Left lobe of liver (tissue), 2 donors: ENCODE results near the gene TNFRSF12A. TPM values are rescaled to one million over a fixed set of nuclear protein-coding genes. Genes with fewer than 3 reads are reported as not detected.
"Not testable (repeated sequence)": the region's sequence is repeated elsewhere in the genome, so short reads cannot be mapped to it uniquely, and the experiment has no call there.

Experiments
- ATAC-seq: fragments of 200-7000 bp; cut with Tn5 transposase; one replicate; pipeline ENCODE4 v1.9.1; 2020; ENCODE audit warnings: mild to moderate bottlenecking, moderate library complexity
- DNase-seq: peaks from one replicate; pipeline ENCODE4 v3.0.0-alpha.2; 2020; ENCODE audit warnings: low spot score
- total RNA-seq: library from RNA; stranded (reverse); gene quantifications from one replicate; pipeline ENCODE4 v1.2.1, GENCODE V29; 2021
- donor health status: DM: no; HTN: no; CAD: no; lungs with moderate emphysema.
- donor health status: DM: no; HTN: yes; CAD: no.

TNFRSF12A gene
- total RNA-seq, 1 donor from 2014 or later, result 4.3 TPM

DNA sequence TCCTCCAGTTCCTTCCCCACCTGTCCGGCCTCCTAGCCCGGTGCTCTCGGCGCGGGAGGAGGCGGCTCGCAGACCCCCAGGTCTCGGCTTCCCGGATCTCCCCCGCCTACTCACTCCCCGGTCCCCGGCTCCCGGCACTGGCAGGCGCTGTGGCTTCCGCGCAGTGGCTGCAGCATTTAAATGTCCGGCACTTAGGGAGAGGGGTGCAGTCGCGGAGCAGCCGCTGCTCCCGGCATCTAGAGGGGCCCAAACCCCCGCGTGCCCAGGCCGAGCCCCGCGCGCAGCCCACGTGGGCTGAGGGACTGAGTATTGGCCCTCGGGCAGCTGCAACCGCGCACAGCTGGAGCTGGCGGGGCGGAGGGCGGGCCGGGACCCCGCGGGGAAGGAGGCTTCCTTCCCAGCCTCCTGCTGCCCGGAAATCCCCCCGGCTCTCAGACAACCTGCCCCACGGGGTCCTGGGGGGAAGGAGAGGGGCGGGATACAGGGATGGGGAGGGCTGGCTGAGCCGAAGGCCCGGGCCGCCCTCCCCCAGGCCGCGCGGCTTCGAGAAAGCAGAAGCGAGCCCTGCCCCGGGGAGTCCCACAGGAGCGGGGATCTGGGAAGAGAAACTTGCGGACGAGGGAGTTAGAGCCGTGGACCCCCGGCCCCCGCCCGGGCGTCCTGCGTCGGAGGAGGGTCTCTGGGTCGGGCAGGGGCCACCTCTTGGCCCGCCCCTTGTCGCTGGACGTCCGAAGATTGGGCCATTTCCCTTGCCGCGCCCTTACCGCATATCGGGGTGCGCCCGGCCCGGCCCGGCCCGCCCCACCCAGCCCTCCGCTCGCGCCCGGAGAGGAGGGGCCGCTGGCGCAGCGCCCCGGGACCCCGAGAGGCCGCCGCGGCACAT is 25.8 kb downstream of the TNFRSF12A start, which contains the start of gene MMP25:
MMP25 (plus strand) TSS at position 804 of the 883 bp plus-strand sequence. CDS start 357 bp downstream, outside the sequence.
- ATAC-seq (peak; percentile 40), DNase-seq (no peak)

DNA sequence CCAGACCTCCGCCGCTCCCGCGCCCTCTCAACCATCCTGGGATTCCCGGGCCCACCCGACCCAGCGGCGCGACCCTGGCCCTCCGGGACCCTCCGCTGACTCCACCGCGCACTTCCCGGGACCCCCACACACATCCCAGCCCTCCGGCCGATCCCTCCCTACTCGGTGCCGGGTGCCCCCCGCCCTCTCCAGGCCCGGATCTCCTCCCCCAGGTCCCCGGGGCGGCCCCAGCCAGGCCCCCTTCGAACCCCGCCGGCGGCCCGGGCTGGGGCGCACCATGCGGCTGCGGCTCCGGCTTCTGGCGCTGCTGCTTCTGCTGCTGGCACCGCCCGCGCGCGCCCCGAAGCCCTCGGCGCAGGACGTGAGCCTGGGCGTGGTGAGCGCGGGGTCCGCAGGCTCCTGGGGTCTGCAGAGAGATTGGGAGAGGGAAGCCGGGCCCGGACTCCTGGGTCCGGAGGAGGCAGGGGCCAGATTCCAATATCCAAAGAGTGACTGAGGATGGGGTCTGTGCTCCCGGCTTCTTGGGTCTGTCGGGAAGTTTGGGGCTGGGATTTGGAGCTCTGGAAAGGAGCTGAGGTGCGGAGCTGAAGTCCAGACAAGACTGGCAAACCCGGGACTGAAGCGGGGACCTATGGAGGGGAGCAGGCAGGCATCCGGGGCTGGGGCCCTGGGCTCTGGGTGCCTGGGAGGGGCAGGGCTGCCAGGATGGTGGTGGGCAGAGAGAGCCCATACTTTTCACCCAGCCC is 26.6 kb downstream of the TNFRSF12A start:
- DNase-seq (no peak), ATAC-seq (peak; percentile 16)

DNA sequence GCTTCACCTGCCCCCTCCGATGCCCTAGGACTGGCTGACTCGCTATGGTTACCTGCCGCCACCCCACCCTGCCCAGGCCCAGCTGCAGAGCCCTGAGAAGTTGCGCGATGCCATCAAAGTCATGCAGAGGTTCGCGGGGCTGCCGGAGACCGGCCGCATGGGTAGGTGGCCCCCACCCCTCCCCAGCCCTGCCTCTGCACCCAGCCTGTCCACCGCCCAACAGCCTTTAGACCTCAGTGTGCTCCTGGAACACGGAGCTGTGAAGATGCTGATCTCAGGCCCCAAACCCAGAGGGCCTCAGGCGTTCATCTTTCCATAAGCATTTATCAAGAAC is 27.2 kb downstream of the TNFRSF12A start:
- no peak for DNase-seq
- ATAC-seq, result no peak

DNA sequence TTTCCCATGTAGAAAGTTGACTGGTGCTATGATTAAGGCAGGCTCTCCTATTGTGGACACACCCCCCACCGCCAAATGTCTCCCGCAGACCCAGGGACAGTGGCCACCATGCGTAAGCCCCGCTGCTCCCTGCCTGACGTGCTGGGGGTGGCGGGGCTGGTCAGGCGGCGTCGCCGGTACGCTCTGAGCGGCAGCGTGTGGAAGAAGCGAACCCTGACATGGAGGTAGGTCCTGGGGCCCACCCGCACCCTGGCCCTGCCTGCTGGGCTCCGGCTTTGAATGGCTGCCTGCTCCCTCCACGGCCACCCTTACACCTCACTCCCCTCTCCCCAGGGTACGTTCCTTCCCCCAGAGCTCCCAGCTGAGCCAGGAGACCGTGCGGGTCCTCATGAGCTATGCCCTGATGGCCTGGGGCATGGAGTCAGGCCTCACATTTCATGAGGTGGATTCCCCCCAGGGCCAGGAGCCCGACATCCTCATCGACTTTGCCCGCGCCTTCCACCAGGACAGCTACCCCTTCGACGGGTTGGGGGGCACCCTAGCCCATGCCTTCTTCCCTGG is 29.8 kb downstream of the TNFRSF12A start:
- ATAC-seq (no peak), DNase-seq (no peak)

DNA sequence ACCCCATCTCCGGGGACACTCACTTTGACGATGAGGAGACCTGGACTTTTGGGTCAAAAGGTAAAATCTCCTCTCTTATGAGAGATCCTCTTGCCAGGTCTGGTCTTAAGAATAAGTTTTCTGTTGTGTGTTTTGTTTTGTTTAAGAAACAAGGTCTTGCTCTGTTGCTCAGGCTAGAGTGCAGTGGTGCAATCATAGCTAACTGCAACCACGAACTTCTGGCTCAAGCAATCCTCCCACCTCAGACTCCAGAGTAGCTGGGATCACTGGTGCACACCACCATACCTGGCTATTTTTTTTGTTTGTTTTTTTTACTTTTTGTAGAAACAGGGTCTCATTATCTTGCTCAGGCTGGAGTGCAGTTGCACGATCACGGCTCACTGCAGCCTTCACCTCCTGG is 30.3 kb downstream of the TNFRSF12A start:
- no peak for DNase-seq
- ATAC-seq, result no peak

DNA sequence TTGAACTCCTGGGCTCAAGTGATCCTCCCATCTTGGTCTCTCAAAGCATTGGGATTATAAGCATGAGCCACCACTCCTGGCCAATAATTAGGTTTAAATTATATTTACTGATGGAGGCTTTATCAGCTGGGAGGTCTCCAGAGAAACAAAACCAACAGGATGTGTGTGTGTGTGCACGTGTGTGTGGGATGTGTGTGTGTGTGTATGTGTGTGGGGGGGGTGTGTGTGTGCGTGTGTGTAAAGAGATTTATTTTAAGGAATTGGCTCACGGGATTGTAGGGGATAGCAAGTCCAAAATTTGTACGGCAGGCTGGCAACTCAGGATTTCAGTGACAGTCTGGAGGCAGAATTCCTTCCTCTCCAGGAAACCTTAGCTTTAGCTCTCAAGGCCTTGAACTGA is 30.8 kb downstream of the TNFRSF12A start:
- DNase-seq, result no peak

DNA sequence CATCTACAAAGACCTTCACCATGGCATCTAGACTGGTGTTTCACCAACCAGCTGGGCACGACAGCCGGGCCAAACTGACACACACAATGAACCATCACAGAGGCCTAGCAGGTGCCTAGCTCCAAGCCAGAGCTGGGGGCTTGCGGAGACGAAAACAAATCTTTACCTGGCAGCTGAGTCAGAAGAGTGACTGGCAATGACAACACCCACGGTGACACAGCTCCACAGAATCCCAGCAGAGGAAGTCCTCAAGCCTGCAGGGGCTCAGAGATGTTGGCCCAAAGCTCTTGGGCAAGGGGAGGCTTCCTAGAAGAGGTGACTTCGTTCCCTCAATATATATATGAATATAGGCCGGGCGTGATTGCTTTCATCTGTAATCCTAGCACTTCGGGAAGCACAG is 31.3 kb downstream of the TNFRSF12A start:
- DNase-seq (no peak), ATAC-seq (no peak)

More for the DNA sequence above, 30.8 kb downstream of the TNFRSF12A start:
- no peak for ATAC-seq

DNA sequence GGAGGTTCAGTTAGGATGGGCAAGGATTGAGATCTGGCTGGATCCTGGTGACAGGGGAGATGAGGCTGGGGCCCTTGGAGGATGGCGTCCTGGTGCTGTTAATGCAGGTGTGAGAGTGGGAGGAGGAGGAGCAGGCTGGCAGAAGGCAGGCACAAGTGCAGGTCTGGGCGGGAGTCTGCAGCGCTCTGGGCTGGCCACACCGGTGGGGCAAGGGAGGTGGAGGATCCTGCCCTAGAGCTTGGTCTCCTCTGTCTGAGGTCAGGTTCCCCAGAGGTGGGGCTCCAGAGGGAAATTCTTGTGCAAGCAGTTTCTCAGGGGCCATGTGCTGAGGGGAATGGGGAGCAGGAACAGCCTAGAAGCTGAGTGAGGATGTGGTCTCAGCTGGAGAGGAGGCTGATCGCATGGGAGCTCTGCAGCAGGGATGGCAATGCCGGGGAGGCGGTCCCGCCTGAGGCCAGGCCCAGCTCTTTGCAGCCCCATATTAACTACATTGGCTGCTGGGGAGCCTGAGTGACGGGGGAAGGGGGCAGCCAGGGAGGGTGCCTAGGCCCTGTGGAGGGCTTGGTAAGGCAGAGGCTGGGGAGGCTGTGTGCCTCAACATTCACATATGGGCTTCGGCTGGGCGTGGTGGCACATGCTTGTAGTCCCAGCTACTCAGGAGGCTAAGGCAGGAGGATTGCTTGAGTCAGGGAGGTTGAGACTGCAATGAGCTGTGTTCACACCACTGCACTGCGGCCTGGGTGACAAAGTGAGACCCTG is 32.6 kb downstream of the TNFRSF12A start:
- not testable (repeated sequence) for ATAC-seq, DNase-seq

DNA sequence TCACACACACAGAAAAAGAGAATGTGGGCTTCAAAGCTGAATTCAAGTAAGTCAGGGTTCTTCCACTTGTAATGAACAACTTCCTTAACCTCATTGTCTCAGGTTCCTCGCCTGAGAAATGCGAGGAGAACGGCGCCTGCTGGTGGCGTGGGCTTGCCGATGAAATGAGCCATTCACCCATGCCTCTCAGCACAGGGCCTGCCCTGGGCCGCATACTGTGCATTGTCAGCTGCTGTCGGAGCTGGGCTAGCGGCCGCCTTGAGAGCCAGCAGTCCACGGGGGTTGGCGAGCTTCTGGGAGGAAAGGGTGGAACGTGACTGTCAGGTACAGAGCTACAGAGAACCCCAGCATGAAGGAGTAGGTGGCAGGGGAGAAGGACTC is 33.2 kb downstream of the TNFRSF12A start:
- ATAC-seq, DNase-seq: not testable (repeated sequence)

DNA sequence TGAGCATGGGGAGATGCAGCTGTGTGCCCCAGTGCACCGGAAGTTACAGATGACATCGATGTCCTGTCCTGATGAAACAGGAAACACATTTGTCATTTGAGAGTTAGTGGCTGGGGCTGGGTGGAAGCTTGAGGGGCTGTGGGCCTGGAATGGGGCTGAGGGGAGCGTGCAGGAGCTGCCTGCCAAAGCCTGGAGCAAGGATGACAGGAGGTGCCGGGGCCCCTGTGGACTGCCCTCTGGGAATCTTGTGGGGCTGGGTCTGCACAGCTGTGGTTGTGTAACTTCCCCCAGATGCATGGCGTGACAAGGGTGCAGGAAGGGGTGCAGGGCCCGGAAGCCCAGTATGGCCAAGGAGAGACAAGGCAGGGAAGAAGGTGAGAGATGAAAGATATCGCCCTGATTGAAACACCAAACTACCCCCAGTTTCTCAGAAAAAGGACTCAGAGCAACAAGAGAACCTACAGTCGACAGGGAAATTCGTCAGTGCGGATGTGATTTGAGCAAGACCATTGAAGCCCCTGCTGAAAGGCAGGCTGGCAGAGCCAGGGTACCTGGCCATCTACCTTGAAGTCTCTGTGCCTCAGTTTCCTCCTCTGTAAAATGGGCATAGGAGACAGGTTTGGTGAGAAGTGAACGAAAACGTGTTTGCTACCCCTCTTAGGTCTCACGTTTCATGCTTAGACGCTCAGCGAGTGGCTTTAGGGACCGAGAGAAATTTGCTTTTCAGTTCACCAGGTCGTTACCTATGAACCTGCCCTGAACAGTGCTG is 35.0 kb downstream of the TNFRSF12A start:
- DNase-seq, result no peak

DNA sequence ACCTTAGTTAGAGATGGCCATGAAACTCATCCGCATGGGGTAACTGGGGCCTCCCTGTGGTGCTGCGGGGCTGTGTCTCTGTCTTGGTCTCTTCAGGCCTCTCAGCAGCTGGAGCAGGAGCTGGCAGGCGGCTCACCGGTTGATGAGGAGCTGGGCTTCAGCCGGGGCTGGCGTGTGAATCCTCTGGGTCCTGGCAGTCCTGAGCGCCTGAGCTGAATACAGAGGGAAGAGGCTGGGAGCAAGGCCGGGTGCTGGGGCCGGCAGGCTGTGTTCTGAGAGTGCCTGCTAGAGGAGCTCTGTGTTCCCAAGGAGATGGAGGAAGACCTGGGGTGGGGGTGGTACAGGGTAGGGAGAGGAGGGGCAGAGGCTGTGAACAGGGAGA is 35.6 kb downstream of the TNFRSF12A start:
- DNase-seq, ATAC-seq: not testable (repeated sequence)

More for the DNA sequence above, 35.0 kb downstream of the TNFRSF12A start:
- no peak for ATAC-seq

DNA sequence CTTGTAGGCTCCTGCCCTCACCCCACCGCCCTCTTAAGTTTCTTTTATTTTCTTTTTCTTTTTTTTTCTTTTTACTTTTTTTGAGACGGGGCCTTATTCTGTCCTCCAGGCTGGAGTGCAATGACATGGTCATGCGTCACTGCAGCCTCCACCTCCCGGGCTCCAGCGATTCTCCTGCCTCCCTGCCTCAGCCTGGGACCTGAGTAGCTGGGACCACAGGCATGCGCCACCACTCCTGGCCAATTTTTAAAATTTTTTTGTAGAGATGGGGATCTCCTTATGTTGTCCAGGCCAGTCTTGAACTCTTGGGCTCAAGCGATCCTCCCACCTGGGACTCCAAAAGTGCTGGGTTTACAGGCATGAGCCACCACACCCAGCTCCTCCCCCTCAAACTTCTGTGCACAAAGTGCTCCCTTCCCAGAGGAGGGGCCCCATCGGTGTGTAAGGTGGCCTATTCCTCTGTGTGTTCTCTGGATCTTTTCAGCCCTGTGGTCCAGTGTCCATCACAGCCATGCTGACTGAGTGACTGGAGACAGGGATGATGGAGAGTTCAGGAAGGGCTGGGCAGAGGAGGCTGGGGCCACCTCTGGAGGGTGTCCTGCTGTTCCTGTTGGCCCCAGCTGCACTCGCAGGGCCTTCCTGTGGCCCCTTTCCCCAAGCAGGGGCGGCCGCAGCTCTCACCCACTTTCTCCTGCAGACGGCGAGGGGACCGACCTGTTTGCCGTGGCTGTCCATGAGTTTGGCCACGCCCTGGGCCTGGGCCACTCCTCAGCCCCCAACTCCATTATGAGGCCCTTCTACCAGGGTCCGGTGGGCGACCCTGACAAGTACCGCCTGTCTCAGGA is 36.4 kb downstream of the TNFRSF12A start:
- ATAC-seq, result no peak
- no peak for DNase-seq

DNA sequence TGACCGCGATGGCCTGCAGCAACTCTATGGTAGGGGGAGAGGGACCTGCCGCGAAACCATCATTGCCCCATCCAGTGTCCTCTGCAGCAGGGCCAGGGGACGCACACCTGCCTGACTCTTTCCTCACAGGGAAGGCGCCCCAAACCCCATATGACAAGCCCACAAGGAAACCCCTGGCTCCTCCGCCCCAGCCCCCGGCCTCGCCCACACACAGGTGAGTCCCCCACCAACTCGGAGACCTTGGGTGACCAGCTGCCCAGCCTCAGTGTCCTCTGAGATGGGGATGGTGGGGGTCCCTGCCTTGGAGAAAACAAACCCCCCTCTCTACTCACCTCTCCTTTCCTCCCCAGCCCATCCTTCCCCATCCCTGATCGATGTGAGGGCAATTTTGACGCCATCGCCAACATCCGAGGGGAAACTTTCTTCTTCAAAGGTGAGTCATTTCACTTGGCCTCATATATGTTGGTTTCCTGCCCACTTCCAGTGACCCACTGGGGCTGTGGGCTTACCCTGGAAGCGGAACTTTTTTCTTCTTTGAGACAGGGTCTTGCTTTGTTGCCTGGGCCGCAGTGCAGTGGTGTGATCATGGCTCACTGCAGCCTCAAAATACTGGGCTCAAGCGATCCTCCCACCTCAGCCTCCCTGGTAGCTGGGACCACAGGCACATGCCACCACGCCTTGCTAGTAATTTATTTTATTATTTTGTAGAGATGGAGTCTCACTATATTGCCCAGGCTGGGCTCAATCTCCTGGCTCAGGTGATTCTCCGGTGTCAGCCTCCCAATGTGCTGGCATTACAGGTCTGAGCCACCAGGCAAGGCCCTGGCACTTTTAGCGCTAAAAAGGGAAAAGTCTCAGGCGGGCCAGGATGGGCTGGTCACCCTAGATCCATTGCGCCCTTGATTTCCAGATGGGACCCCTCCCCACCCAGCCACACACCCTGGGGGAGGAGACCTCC is 37.3 kb downstream of the TNFRSF12A start:
- ATAC-seq, result no peak
- DNase-seq, result no peak

DNA sequence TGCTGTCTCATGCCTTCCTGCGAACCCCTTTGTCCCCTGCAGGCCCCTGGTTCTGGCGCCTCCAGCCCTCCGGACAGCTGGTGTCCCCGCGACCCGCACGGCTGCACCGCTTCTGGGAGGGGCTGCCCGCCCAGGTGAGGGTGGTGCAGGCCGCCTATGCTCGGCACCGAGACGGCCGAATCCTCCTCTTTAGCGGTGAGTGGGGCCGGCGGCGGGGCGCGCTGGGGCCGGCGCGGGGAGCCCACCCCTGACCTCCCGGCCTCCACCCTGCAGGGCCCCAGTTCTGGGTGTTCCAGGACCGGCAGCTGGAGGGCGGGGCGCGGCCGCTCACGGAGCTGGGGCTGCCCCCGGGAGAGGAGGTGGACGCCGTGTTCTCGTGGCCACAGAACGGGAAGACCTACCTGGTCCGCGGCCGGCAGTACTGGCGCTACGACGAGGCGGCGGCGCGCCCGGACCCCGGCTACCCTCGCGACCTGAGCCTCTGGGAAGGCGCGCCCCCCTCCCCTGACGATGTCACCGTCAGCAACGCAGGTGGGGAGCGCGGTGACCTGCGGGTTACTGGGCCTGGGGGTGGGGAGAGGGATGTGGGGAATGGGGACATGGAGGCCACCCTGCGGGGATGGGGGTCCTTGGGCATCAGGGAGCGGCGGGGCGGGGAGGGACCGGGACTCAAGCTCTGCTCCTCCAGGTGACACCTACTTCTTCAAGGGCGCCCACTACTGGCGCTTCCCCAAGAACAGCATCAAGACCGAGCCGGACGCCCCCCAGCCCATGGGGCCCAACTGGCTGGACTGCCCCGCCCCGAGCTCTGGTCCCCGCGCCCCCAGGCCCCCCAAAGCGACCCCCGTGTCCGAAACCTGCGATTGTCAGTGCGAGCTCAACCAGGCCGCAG is 38.2 kb downstream of the TNFRSF12A start:
- ATAC-seq, result peak; percentile 45
- peak; percentile 66 for DNase-seq

DNA sequence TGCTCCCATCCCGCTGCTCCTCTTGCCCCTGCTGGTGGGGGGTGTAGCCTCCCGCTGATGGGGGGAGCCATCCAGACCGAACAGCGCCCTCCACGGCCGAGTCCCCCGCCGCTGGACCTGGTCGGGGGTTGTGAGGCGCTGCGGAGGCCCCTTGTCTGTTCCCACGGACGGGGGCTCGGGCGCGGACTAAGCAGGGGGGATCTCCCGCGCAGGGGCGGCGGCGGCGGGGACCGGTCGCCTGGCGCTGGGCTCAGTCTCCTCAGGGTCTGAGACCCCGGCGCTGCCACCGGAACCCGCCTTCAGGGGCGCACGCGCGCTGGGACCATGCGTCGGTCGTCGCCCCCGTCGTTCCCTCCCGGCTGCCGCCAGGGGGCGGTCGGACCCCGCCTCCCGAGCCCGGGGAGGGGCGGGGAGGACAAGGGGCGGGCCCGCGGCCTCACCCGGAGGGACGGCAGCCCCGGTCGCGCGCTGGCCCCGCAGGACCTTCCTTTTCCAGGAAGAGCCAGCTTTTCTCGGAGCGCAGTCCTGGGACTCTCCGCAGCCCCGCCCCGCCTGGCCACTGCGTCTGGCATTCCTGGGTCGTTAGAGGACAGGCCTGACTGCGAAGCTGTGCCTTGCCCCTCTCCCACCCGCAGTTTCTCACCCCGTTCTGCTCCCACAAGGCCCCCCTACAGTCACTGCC is 39.0 kb downstream of the TNFRSF12A start:
- ATAC-seq (peak; percentile 98), DNase-seq (peak; percentile 91)

DNA sequence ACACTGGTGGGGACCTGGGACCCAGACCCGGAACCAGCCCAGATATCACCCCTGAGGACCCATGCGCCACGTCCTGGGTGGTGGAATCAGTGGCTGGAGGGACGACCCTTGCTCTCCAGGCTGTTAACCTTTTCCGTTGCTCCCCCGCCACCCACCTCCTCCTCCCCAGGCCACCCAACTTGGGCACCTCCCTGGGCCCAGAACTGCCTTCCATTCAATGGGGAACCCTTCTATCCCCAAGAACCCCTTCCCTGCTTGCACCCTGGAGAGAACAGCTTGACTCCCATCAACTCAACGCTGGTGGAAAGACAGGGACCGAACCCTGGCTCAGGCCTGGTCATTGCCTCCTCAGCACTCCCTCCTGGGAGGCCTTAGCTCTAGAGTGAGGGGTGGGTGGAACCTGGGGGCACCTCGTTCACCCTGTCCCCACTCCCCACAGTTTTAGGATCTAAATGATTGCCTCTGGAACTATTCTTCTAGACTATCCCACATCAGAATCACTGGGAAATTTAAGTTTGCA is 39.6 kb downstream of the TNFRSF12A start:
- no peak for DNase-seq

More for the DNA sequence above, 39.6 kb downstream of the TNFRSF12A start:
- ATAC-seq, result no peak
